ENCODE measurements around the gene PANK2.
"Not testable (repeated sequence)": the region's sequence is repeated elsewhere in the genome, so short reads cannot be mapped to it uniquely, and the experiment has no call there.

The PANK2 gene

DNA sequence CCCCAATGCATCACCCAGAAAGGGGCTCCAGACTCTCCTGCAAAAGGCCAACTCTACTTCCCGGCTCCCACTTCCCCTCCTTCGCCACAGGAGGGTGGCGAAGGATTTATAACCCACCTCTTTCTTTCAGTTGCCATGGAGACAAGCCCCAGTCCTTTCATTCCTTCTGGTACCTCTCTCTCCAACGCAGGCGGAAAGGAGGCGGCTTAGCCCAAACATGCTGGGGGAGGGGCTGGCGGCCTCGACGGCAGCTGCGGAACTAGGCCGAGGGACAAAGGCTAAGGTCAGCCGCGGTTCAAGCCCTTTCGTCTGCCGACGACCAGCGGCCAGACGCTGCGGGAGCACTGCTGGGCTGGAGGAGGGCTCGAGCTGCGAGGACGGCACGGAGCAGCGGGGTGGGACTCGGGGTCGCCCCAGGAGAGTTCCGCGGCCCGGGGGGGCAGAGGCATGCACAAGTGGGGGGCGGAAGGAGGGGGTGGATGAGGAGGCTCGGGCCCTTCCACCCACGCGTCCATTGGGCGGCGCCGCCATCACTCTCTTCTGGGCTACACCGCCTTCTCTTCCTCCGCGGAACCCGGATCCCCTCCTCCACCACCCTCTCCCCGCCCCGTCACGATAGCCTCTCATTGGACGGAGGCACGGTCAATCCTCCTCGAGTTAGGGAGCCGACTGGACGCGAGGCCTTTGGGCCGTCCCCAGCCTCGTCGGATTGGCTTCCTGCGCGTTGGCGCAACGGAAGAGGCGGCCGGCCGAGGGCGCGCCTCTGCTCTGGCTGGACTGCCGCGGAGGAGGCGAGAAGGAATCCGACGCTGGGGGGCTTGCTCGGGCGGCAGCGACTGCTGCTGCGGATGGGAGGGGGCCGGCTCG, at the start of gene PANK2:
PANK2 (plus strand) TSS at position 766 of the 867 bp plus-strand sequence.
- DNase-seq, result peak; percentile 99
- no peaks in the 10 kb centered on the region for H3K9me3 Mint-ChIP-seq
- H3K4me3 Mint-ChIP-seq, result peak within 1 kb of the TSS; percentile 100
- peak within 1 kb of the TSS; percentile 98 for H3K27ac Mint-ChIP-seq
- H3K4me1 Mint-ChIP-seq, result peaks cover 52% of the 10 kb centered on the region
- CTCF ChIA-PET, result no interaction called here
- H3K36me3 Mint-ChIP-seq, result peaks cover 50% of the 10 kb centered on the region
- H3K27me3 Mint-ChIP-seq, result peaks cover 4% of the 10 kb centered on the region

DNA sequence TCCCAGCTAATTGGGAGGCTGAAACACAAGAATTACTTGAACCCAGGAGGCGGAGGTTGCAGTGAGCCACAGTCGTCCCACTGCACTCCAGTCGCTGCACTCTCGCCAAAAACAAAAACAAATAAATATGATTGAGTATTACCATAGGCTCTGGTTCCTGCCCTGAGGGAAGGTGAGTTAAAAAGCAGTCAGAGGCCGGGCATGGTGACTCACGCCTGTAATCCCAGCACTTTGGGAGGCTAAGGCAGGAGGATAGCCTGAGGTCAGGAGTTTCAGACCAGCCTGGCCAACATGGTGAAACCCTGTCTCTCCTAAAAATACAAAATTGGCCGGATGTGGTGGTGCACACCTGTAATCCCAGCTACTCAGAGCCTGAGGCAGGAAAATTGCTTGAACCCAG, 49.0 kb upstream of the PANK2 start:
- not testable (repeated sequence) for H3K27me3 Mint-ChIP-seq
- H3K4me1 Mint-ChIP-seq, result peaks cover 21% of the 10 kb centered on the region
- CTCF ChIA-PET, result interaction anchor here (0.9 to 2.3 kb wide), 2 partner anchors 15 to 21 kb away, joined by 3 to 10 read pairs; partner anchors contain the start of gene AP5S1

DNA sequence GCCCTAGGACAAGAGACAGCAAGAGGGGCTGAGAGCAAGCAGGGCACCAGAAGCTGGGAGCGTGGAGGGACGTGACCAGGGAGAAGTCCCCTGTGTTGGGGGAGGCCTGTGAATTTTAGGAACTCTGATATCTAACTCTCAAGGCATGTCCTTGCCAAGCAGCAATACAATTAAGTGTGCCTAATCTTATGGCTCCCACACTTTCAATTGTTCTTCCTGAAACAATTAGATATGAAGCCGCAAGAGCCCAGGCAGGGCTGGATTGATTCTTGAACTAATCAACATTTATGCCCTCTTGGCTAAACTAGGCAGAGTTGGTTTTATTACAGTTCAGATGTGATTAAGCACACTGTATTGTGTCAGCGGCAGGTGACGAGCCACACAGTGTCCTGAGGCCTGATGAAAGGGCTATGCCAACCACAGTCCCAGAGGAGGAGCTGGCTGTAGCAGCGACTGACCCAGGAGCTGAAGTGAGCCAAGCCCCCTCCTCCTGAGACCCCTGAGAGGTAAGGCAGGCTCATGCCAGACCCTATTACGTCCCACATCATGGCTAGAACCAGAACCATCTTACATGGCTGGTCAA, 46.7 kb upstream of the PANK2 start:
- CTCF ChIA-PET, result interaction anchor here (1.1 to 2.2 kb wide), 2 partner anchors 21 to 24 kb away, joined by 3 to 5 read pairs; no protein-coding TSS in a partner anchor
- peak overlapping the region; percentile 14 for H3K27ac Mint-ChIP-seq
- H3K4me1 Mint-ChIP-seq, result peaks cover 32% of the 10 kb centered on the region
- H3K36me3 Mint-ChIP-seq, result peaks cover 1% of the 10 kb centered on the region
- no peak for DNase-seq
- H3K9me3 Mint-ChIP-seq, result no peaks in the 10 kb centered on the region
- no peaks in the 10 kb centered on the region for H3K27me3 Mint-ChIP-seq
- H3K4me3 Mint-ChIP-seq, result no peak overlapping the region

More for the DNA sequence above, 49.0 kb upstream of the PANK2 start:
- not testable (repeated sequence) for H3K36me3 Mint-ChIP-seq, H3K27ac Mint-ChIP-seq, H3K9me3 Mint-ChIP-seq, DNase-seq, H3K4me3 Mint-ChIP-seq

DNA sequence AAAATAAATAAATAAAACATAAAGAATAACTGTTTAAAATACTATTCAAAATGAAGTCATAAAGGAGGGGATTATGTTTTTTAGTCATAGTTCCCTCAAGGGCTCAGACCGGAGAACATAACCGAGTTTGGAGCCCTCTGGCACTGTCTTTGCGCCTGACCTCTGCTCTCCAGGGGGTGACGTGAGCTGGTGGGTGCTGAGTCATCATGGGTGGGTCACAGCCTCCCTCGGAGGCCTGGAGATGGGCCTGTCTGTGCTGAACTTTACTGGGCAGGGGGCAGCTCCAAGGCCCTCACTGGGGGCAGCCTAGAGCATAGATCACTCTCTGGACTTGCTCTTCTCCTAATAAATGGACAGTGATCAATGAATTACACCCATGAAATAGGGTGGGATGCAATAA, 45.7 kb upstream of the PANK2 start:
- no peak for DNase-seq
- Mint-ChIP-seq H3K4me3 (no peak overlapping the region), H3K36me3 (peaks cover 4% of the 10 kb centered on the region), H3K27me3 (no peaks in the 10 kb centered on the region), H3K9me3 (no peaks in the 10 kb centered on the region), H3K27ac (no peak overlapping the region), H3K4me1 (peaks cover 40% of the 10 kb centered on the region)
- CTCF ChIA-PET, result interaction anchor here (2.2 kb wide), 1 partner anchor 25 kb away, joined by 5 read pairs; no protein-coding TSS in a partner anchor

DNA sequence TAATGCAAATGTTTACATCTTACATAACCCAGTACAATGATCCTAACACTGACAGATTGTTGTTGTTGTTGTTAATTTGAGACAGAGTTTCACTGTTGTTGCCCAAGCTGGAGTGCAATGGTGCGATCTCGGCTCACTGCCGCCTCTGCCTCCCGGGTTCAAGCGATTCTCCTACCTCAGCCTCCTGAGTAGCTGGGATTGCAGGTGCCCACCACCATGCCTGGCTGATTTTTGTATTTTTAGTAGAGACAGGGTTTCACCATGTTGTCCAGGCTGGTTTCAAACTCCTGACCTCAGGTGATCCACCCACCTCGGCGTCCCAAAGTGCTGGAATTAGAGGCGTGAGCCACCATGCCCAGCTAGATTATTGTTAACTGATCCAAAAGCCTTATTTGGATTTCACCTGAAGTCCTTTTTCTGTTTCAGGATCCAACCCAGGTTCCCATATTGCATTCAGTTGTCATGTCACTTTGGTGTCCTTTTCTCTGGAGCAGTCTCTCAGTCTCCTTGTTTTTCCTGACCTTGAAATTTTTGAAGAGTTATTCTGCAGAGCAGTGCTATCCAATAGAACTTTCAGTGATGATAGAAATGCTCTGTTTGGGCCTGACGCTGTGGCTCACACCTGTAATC, 45.1 kb upstream of the PANK2 start:
- H3K27ac Mint-ChIP-seq, DNase-seq, H3K36me3 Mint-ChIP-seq, H3K27me3 Mint-ChIP-seq, H3K4me3 Mint-ChIP-seq, H3K9me3 Mint-ChIP-seq: not testable (repeated sequence)
- CTCF ChIA-PET, result interaction anchor here (1.9 to 2.2 kb wide), 2 partner anchors 24 to 26 kb away, joined by 5 to 7 read pairs; partner anchors contain the start of gene AP5S1
- H3K4me1 Mint-ChIP-seq, result peaks cover 40% of the 10 kb centered on the region

DNA sequence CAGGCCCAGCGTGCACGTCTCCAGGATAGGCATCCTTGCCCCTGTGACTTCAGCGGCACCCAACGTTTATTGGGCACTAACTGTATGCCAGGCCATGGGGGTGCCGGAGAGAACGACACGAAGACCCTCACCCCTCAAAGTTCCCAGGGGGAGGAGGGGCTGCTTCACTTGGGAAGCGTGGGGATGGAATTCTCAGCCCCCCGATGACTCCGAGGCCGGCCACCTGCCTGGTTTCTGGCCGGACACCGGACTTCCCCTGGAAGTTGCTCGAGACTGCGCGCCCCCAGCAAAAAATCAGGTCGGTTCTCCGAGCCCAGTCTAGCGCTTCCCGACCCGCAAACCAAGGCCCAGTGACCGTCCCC, 42.8 kb upstream of the PANK2 start:
- peaks cover 10% of the 10 kb centered on the region for H3K36me3 Mint-ChIP-seq
- CTCF ChIA-PET, result interaction anchor here (1.1 kb wide), 1 partner anchor 8 kb away, joined by 4 read pairs; no protein-coding TSS in a partner anchor

DNA sequence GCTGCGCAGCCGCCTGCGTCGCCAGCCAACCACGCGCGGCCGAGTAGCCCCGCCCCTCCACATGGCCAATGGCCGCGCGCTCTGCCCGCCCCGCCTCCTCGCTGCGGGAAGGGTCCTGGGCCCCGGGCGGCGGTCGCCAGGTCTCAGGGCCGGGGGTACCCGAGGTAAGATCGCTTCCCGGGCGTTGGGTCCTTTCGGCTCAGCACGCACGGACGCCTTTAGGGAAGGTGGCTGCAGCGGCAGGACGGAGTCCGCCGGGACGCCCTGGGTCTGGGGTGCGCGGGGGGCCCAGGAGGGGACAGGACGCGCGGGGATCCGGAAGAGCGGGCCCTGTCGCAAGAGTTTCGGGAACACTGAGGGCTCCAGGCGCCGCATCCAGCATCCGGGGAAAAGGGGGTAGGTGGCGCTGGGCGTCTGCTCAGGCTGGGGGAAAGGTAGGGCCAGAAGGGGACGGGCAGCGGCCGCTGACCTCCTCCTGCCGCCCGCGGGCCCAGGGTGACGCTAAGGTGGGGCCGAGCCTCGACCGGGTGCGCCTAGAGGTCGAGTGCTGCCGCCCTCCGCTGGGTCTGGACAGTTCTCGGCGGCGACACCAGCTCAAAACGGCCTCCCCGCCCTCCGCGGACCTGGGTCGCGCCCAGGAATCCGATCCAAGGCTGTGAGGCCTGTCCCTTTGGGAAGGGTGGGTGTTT, 42.3 kb upstream of the PANK2 start, which contains the start of gene MAVS:
MAVS (plus strand) TSS at position 95 of the 689 bp plus-strand sequence. CDS start 7,791 bp downstream, outside the sequence.
- CTCF ChIA-PET, result no interaction called here
- Mint-ChIP-seq H3K9me3 (no peaks in the 10 kb centered on the region), H3K4me3 (peak within 1 kb of the TSS; percentile 84), H3K27ac (peak within 1 kb of the TSS; percentile 88), H3K4me1 (peaks cover 25% of the 10 kb centered on the region), H3K27me3 (no peaks in the 10 kb centered on the region), H3K36me3 (peaks cover 10% of the 10 kb centered on the region)
- DNase-seq, result peak; percentile 90

More for the DNA sequence above, 42.8 kb upstream of the PANK2 start:
- H3K27ac Mint-ChIP-seq, result peak overlapping the region; percentile 88
- H3K4me1 Mint-ChIP-seq, result peaks cover 25% of the 10 kb centered on the region
- DNase-seq, result no peak
- H3K9me3 Mint-ChIP-seq, result no peaks in the 10 kb centered on the region
- peak overlapping the region; percentile 84 for H3K4me3 Mint-ChIP-seq
- H3K27me3 Mint-ChIP-seq, result no peaks in the 10 kb centered on the region

DNA sequence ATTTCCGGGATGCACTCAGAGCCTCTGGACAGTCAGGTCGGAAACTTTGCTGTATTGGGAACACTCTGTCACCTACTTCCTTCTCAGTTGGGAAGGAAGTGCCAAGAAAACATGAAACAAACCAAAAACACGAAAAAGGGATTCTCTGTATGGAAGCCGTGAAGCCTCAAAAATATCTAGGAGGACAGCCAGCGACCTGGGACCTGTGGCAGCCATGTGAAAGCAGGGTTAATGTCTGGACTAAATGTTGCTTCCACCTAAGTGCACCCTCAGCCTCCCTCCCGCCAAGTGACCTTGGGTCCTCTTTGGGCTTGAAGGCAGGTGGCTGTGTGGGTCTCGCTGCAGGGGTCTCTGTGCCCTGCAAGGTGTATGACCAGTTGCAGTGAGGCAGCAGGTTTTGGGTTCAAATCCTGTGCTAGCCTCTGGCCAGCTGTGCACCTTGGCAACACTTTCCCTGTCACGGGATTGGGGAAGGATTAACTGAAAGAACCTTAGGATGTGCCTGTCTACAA, 41.7 kb upstream of the PANK2 start:
- H3K9me3 Mint-ChIP-seq, result no peaks in the 10 kb centered on the region
- H3K27me3 Mint-ChIP-seq, result no peaks in the 10 kb centered on the region
- CTCF ChIA-PET, result no interaction called here
- no peak for DNase-seq
- peaks cover 11% of the 10 kb centered on the region for H3K36me3 Mint-ChIP-seq
- peak overlapping the region; percentile 88 for H3K27ac Mint-ChIP-seq
- H3K4me3 Mint-ChIP-seq, result peak overlapping the region; percentile 84
- peaks cover 25% of the 10 kb centered on the region for H3K4me1 Mint-ChIP-seq

DNA sequence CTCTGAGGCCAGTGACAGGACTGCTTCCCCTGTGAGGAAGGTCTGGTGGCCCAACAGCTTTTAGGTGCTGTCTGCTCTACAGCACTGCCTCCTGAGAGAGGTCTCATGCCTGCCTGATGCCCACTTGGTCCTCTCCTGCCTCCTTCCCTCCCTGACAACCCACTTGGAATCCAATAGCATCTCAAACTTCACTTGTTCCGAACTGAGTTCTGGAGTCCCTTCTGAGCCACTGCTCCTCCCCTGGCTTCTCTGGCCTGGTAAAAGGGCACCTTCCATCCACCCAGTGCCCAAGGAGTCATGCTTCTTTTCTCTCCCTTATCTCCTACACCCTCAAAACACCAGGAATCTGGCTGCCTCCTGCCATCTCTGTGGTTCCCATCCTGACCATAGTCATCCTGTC, 40.6 kb upstream of the PANK2 start:
- Mint-ChIP-seq H3K27ac (no peak overlapping the region), H3K36me3 (peaks cover 11% of the 10 kb centered on the region), H3K9me3 (no peaks in the 10 kb centered on the region), H3K4me3 (peak overlapping the region; percentile 84), H3K4me1 (peaks cover 25% of the 10 kb centered on the region), H3K27me3 (no peaks in the 10 kb centered on the region)
- DNase-seq, result no peak
- CTCF ChIA-PET, result no interaction called here

DNA sequence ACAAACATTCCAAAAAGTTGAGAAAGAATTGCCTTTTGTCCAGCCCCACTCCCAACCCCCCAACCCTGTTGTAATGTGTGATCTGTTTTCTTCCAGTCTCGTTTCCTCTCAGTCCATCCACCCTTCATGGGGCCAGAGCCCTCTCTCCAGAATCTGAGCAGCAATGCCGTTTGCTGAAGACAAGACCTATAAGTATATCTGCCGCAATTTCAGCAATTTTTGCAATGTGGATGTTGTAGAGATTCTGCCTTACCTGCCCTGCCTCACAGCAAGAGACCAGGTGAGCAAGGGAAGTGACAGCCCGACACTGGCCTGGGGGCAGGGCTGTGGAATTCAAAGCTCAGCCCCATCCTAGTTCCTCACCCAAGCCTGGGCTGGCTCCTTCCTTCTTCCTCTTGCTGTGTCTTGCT, 34.7 kb upstream of the PANK2 start:
- no peak overlapping the region for H3K27ac Mint-ChIP-seq
- CTCF ChIA-PET, result interaction anchor here (0.6 to 5.8 kb wide), 16 partner anchors 9 to 218 kb away, joined by 3 to 49 read pairs (median 4); partner anchors contain the start of genes AP5S1 and CENPB
- no peaks in the 10 kb centered on the region for H3K9me3 Mint-ChIP-seq
- peaks cover 8% of the 10 kb centered on the region for H3K4me1 Mint-ChIP-seq
- no peak for DNase-seq
- H3K36me3 Mint-ChIP-seq, result peaks cover 26% of the 10 kb centered on the region
- H3K4me3 Mint-ChIP-seq, result no peak overlapping the region
- no peaks in the 10 kb centered on the region for H3K27me3 Mint-ChIP-seq

DNA sequence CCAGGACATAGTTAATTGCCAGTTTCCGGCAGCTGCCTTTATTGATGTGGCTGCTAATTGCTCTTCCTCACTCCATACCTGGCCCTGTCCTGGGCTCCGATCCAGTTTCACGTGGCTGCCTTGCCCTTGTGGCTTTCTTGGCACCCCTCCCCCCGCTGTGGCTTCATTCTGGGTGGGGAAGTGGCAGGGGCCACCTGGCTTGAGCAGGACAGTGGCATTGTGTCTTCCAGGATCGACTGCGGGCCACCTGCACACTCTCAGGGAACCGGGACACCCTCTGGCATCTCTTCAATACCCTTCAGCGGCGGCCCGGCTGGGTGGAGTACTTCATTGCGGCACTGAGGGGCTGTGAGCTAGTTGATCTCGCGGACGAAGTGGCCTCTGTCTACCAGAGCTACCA, 31.8 kb upstream of the PANK2 start:
- peaks cover 8% of the 10 kb centered on the region for H3K4me1 Mint-ChIP-seq
- DNase-seq, result no peak
- H3K27me3 Mint-ChIP-seq, result no peaks in the 10 kb centered on the region
- CTCF ChIA-PET, result interaction anchor here (1.8 to 5.8 kb wide), 2 partner anchors 10 to 70 kb away, joined by 3 to 49 read pairs; partner anchors contain the start of gene CENPB
- H3K4me3 Mint-ChIP-seq, result no peak overlapping the region
- H3K27ac Mint-ChIP-seq, result no peak overlapping the region
- peaks cover 3% of the 10 kb centered on the region for H3K9me3 Mint-ChIP-seq
- H3K36me3 Mint-ChIP-seq, result peaks cover 42% of the 10 kb centered on the region

DNA sequence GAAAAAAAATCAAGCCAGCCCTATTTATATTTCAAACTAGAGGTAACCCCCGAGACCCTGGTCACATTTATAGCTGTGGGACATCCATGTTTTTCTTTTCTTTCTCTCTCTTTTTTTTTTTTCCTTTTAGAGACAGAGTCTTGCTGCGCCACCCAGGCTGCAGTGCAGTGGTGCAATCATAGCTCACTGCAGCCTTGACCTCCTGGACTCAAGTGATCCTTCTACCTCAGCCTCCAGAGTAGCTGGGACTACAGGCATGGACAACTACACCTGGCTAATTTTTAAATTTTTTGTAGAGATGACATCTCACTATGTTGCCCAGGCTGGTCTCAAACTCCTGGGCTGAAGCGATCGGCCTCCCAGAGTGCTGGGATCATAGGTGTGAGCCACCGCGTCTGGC, 30.5 kb upstream of the PANK2 start:
- peaks cover 55% of the 10 kb centered on the region for H3K36me3 Mint-ChIP-seq
- CTCF ChIA-PET, result interaction anchor here (1.3 to 1.8 kb wide), 2 partner anchors 9 to 79 kb away, joined by 3 read pairs; no protein-coding TSS in a partner anchor
- H3K27ac Mint-ChIP-seq, result no peak overlapping the region

DNA sequence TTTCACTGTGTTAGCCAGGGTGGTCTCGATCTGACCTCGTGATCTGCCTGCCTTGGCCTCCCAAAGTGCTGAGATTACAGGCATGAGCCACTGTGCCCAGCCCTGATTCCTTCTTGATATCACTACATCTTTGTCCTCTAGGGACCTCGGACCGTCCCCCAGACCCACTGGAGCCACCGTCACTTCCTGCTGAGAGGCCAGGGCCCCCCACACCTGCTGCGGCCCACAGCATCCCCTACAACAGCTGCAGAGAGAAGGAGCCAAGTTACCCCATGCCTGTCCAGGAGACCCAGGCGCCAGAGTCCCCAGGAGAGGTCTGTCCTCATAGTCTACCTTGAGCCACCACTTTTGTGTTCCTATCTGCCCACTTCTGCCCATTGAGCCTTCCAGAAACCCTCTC, 28.0 kb upstream of the PANK2 start:
- H3K27ac Mint-ChIP-seq, result no peak overlapping the region
- CTCF ChIA-PET, result no interaction called here
- H3K9me3 Mint-ChIP-seq, result peaks cover 3% of the 10 kb centered on the region
- H3K36me3 Mint-ChIP-seq, result peaks cover 57% of the 10 kb centered on the region
- H3K4me1 Mint-ChIP-seq, result peaks cover 3% of the 10 kb centered on the region
- no peak overlapping the region for H3K4me3 Mint-ChIP-seq
- no peaks in the 10 kb centered on the region for H3K27me3 Mint-ChIP-seq
- no peak for DNase-seq

More for the DNA sequence above, 30.5 kb upstream of the PANK2 start:
- DNase-seq, result no peak
- peaks cover 8% of the 10 kb centered on the region for H3K4me1 Mint-ChIP-seq
- no peak overlapping the region for H3K4me3 Mint-ChIP-seq
- H3K27me3 Mint-ChIP-seq, result no peaks in the 10 kb centered on the region
- peaks cover 3% of the 10 kb centered on the region for H3K9me3 Mint-ChIP-seq
